IMR-90 (cell line): Measurements from ENCODE around the gene FRMD5. TPM values are rescaled to one million over a fixed set of nuclear protein-coding genes. Genes with fewer than 3 reads are reported as not detected.
A peak's percentile ranks its signal among the peaks of the same experiment; 100 is the strongest.

ENCODE experiments used
- ATAC-seq: fragments of 200-7000 bp; cut with Tn5 transposase; 2 replicates; pipeline ENCODE4 v1.9.1; 2020; ENCODE audit warnings: low read depth, mild to moderate bottlenecking, moderate library complexity
- BruUV-seq: library from RNA; stranded (reverse); fragments of 400-500 nt; replicated peaks from 2 replicates; lab custom pipeline; 2021; lab: Mats Ljungman, UMichigan
- CTCF ChIA-PET: fragments of 300-600 bp; formaldehyde crosslinking; extraction: SDS; loops from one replicate; lab custom pipeline; 2021; ENCODE audit warnings: antibody characterized with exemption; lab: Yijun Ruan, JAX
- POLR2A ChIA-PET: fragments of 300-600 bp; sonication (Branson Sonifier 250); formaldehyde crosslinking; loops from one replicate; lab custom pipeline; 2022; ENCODE audit warnings: antibody characterized with exemption; ENCODE audit not compliant: unreplicated experiment; lab: Charles Lee
- DNase-seq: peaks from one replicate; pipeline ENCODE4 v3.0.0; 2013
- H2AFZ ChIP-seq: replicated peaks from 2 replicates; pipeline ENCODE3; 2013; ENCODE audit warnings: low read length, mild to moderate bottlenecking; ENCODE audit not compliant: poor library complexity
- H2AK5ac ChIP-seq: 2 replicates; pipeline ENCODE4 v1.6.1; 2013; ENCODE audit warnings: low read depth, low read length, inconsistent platforms
- H2AK9ac ChIP-seq: replicated peaks from 2 replicates; pipeline ENCODE3; 2013; ENCODE audit warnings: mild to moderate bottlenecking, low read depth, low read length, moderate library complexity; ENCODE audit not compliant: poor library complexity
- H2BK120ac ChIP-seq: 2 replicates; pipeline ENCODE4 v1.6.1; 2013; ENCODE audit warnings: low read depth, low read length, inconsistent platforms
- H2BK15ac ChIP-seq: 3 replicates; pipeline ENCODE4 v1.6.1; 2013; ENCODE audit warnings: low read depth, low read length, inconsistent platforms
- H2BK20ac ChIP-seq: 2 replicates; pipeline ENCODE4 v1.6.1; 2013; ENCODE audit warnings: low read depth, mild to moderate bottlenecking, inconsistent platforms, low read length, moderate library complexity
- H2BK5ac ChIP-seq: 2 replicates; pipeline ENCODE4 v1.6.1; 2013; ENCODE audit warnings: mild to moderate bottlenecking, low read depth, low read length, inconsistent platforms; ENCODE audit not compliant: poor library complexity, severe bottlenecking
- H3K14ac ChIP-seq: replicated peaks from 2 replicates; pipeline ENCODE4 v1.6.1; 2013; ENCODE audit warnings: low read depth, low read length, inconsistent platforms
- H3K18ac ChIP-seq: 2 replicates; pipeline ENCODE4 v1.6.1; 2013; ENCODE audit warnings: low read depth, low read length, control low read depth
- H3K23ac ChIP-seq: 2 replicates; pipeline ENCODE4 v1.6.1; 2013; ENCODE audit warnings: low read depth, low read length, inconsistent platforms
- H3K27ac ChIP-seq: 2 replicates; pipeline ENCODE4 v1.5.1; 2013; ENCODE audit warnings: mild to moderate bottlenecking, control low read depth, low read length; ENCODE audit not compliant: insufficient read depth
- H3K27me3 ChIP-seq: 2 replicates; pipeline ENCODE4 v1.6.1; 2013; ENCODE audit warnings: low read length; ENCODE audit not compliant: control insufficient read depth, insufficient read depth
- H3K36me3 ChIP-seq: 2 replicates; pipeline ENCODE4 v1.6.1; 2013; ENCODE audit warnings: low read length, mixed read lengths; ENCODE audit not compliant: control insufficient read depth, insufficient read depth
- H3K4ac ChIP-seq: 2 replicates; pipeline ENCODE4 v1.6.1; 2013; ENCODE audit warnings: low read depth, low read length, inconsistent platforms
- H3K4me1 ChIP-seq: 2 replicates; pipeline ENCODE4 v1.6.1; 2013; ENCODE audit warnings: low read length, mixed read lengths; ENCODE audit not compliant: control insufficient read depth, insufficient read depth
- H3K4me2 ChIP-seq: 2 replicates; pipeline ENCODE4 v1.6.1; 2013; ENCODE audit warnings: low read depth, mild to moderate bottlenecking, control low read depth, low read length, moderate library complexity
- H3K4me3 ChIP-seq: 2 replicates; pipeline ENCODE4 v1.5.1; 2013; ENCODE audit warnings: low read depth, mild to moderate bottlenecking, control low read depth, low read length, moderate library complexity; ENCODE audit not compliant: insufficient read depth
- H3K56ac ChIP-seq: 2 replicates; pipeline ENCODE4 v1.6.1; 2013; ENCODE audit warnings: low read length, inconsistent platforms; ENCODE audit not compliant: insufficient read depth; ENCODE audit errors: extremely low read depth
- H3K79me1 ChIP-seq, 2 experiments: 2 replicates each; pipeline ENCODE4 v1.6.1; 2013; ENCODE audit warnings: low read length in 2 of 2, inconsistent platforms in 1 of 2, low read depth in 1 of 2
- H3K9ac ChIP-seq: 2 replicates; pipeline ENCODE4 v1.6.1; 2013; ENCODE audit warnings: low read depth, low read length, control low read depth
- H3K9me1 ChIP-seq: 2 replicates; pipeline ENCODE4 v1.6.1; 2013; ENCODE audit warnings: low read length, inconsistent platforms; ENCODE audit not compliant: insufficient read depth
- H3K9me3 ChIP-seq: 2 replicates; pipeline ENCODE4 v1.6.1; 2013; ENCODE audit warnings: low read length; ENCODE audit not compliant: control insufficient read depth, insufficient read depth
- H4K20me1 ChIP-seq: 2 replicates; pipeline ENCODE4 v1.6.1; 2013; ENCODE audit warnings: low read length, inconsistent platforms; ENCODE audit not compliant: insufficient read depth
- H4K5ac ChIP-seq: 2 replicates; pipeline ENCODE4 v1.6.1; 2013; ENCODE audit warnings: mild to moderate bottlenecking, low read depth, low read length, control low read depth
- H4K8ac ChIP-seq, 2 experiments: 2 replicates each; pipeline ENCODE4 v1.6.1; 2013; ENCODE audit warnings: low read depth in 2 of 2, low read length in 2 of 2, control low read depth in 1 of 2, inconsistent platforms in 1 of 2
- H4K91ac ChIP-seq: 2 replicates; pipeline ENCODE4 v1.6.1; 2013; ENCODE audit warnings: low read depth, low read length, inconsistent platforms; ENCODE audit not compliant: insufficient read depth
- BHLHE40 ChIP-seq: fragments of 150-350 bp; IDR thresholded peaks from 2 replicates; pipeline ENCODE4 v1.6.1; 2016; ENCODE audit warnings: mild to moderate bottlenecking, low read depth, low read length
- CEBPB ChIP-seq: IDR thresholded peaks from 2 replicates; pipeline ENCODE4 v1.6.1; 2012; ENCODE audit warnings: low read depth, low read length, improper control_type of control experiment
- CTCF ChIP-seq: conservative IDR thresholded peaks from 2 replicates; pipeline ENCODE4 v1.5.1; 2012; ENCODE audit warnings: mild to moderate bottlenecking, low read depth, low read length, improper control_type of control experiment
- ELK1 ChIP-seq: fragments of 150-350 bp; IDR thresholded peaks from 2 replicates; pipeline ENCODE4 v1.6.1; 2016; ENCODE audit warnings: low read depth, mild to moderate bottlenecking, low read length, moderate library complexity, borderline replicate concordance
- FOS ChIP-seq: fragments of 150-350 bp; IDR thresholded peaks from 2 replicates; pipeline ENCODE4 v1.6.1; 2016; ENCODE audit warnings: low read depth, low read length
- MAZ ChIP-seq: IDR thresholded peaks from 2 replicates; pipeline ENCODE4 v1.6.1; 2012; ENCODE audit warnings: low read depth, mild to moderate bottlenecking, low read length, improper control_type of control experiment, moderate library complexity, borderline replicate concordance
- MXI1 ChIP-seq: IDR thresholded peaks from 2 replicates; pipeline ENCODE4 v1.6.1; 2012; ENCODE audit warnings: low read depth, mild to moderate bottlenecking, low read length, moderate library complexity, borderline replicate concordance
- NFE2L2 ChIP-seq: fragments of 150-350 bp; IDR thresholded peaks from 2 replicates; pipeline ENCODE4 v1.6.1; 2016; ENCODE audit warnings: low read depth, mild to moderate bottlenecking, low read length
- RCOR1 ChIP-seq: IDR thresholded peaks from 2 replicates; pipeline ENCODE4 v1.6.1; 2012; ENCODE audit warnings: mild to moderate bottlenecking, low read length, improper control_type of control experiment; ENCODE audit not compliant: insufficient replicate concordance
- RFX5 ChIP-seq: IDR thresholded peaks from 2 replicates; pipeline ENCODE4 v1.8.0; 2012; ENCODE audit warnings: low read depth, mild to moderate bottlenecking, low read length, moderate library complexity
- SMC3 ChIP-seq: fragments of 150-350 bp; IDR thresholded peaks from 2 replicates; pipeline ENCODE4 v1.6.1; 2016; ENCODE audit warnings: low read depth, mild to moderate bottlenecking, antibody characterized with exemption, low read length, moderate library complexity
- WGBS, 2 experiments: methylation state at CpG; one replicate each; pipeline versions ENCODE4 v1.1.5 to v1.1.7; 2013; ENCODE audit warnings: missing lambda C conversion rate in 2 of 2; ENCODE audit not compliant: insufficient read length in 1 of 2; ENCODE audit errors: extremely low coverage in 2 of 2; 5-methylcytosine and 5-hydroxymethylcytosine counted together
- dilution Hi-C: fragments of 300-500 bp; cut with HindIII; formaldehyde crosslinking; loops from one replicate; pipeline ENCODE4 v1.14.3; 2018; ENCODE audit warnings: low sequenced_read_pairs; ENCODE audit not compliant: unreplicated experiment
- in situ Hi-C: fragments of 300-500 bp; cut with MboI; formaldehyde crosslinking; loops from 3 replicates; pipeline ENCODE4 v1.14.3; 2019; ENCODE audit warnings: low sequenced_read_pairs, inconsistent platforms, mixed read lengths
- intact Hi-C: fragments of 100-400 bp; cut with micrococcal nuclease; formaldehyde crosslinking; loops from 2 replicates; pipeline ENCODE4 v1.10.0; 2022
- polyA plus RNA-seq, 3 experiments: library from polyadenylated mRNA; depleted of rRNA; stranded (reverse); fragments of >200 nt; gene quantifications; 2 replicates each; pipeline ENCODE4 v1.2.3, GENCODE V29; 2012; ENCODE audit warnings: low replicate concordance in 1 of 3
- total RNA-seq: library from RNA; depleted of rRNA; stranded (reverse); fragments of >200 nt; gene quantifications from 2 replicates; pipeline ENCODE4 v1.2.3, GENCODE V29; 2012

Gene FRMD5
- total and polyA plus RNA-seq, 2 of the 4 experiments (the other 2 are of a cell fraction): 4.1 to 5.4 TPM

GRCh38 chr15:43915631-43916325 lies 279.3 kb downstream of the FRMD5 start (continued):
- no peak for TF ChIP-seq MAZ

GRCh38 chr15:43913941-43914340 lies 281.1 kb downstream of the FRMD5 start:
- Histone ChIP-seq H3K14ac (peak overlapping the region; percentile 77), H3K4ac (peak overlapping the region; percentile 82; the same call in 1 of the 2 replicates), H4K8ac (peak overlapping the region; percentile 68 to 70), H2BK5ac (peak overlapping the region; percentile 80), H3K36me3 (no peaks in the 10 kb centered on the region), H4K20me1 (no peaks in the 10 kb centered on the region), H3K4me3 (no peak overlapping the region), H3K4me2 (no peak overlapping the region; the same call in 1 of the 2 replicates), H4K91ac (peak overlapping the region; percentile 74; the same call in 1 of the 2 replicates), H3K27ac (peak overlapping the region; percentile 72; the same call in 1 of the 2 replicates), H3K27me3 (no peaks in the 10 kb centered on the region), H3K9me1 (peaks cover 15% of the 10 kb centered on the region), H4K5ac (peak overlapping the region; percentile 35; the same call in 1 of the 2 replicates), H3K9ac (no peak overlapping the region; the same call in 1 of the 2 replicates), H2AK9ac (no peak overlapping the region), H3K9me3 (no peaks in the 10 kb centered on the region), H3K18ac (peak overlapping the region; percentile 67), H3K79me1 (peaks cover 3 to 5% of the 10 kb centered on the region in 2 experiments; a peak in 2 of 4 replicates), H2AFZ (no peak overlapping the region), H3K4me1 (peaks cover 24% of the 10 kb centered on the region), H3K56ac (peak overlapping the region; percentile 40; the same call in 1 of the 2 replicates), H3K23ac (peak overlapping the region; percentile 62; the same call in 1 of the 2 replicates), H2BK20ac (peak overlapping the region; percentile 91), H2BK120ac (peak overlapping the region; percentile 91), H2BK15ac (peak overlapping the region; percentile 91; the same call in 2 of the 3 replicates), H2AK5ac (peak overlapping the region; percentile 51)
- dilution Hi-C loops (no loop called here), intact Hi-C loops (no loop called here), in situ Hi-C loops (loop anchor here (25.0 kb wide), 1 partner anchor 148 kb away; no protein-coding TSS in a partner anchor)
- no TSS peak for BruUV-seq
- ChIA-PET POLR2A (no interaction called here), CTCF (interaction anchor here (0.8 to 1.0 kb wide), 2 partner anchors 14 to 33 kb away, joined by 3 read pairs; no protein-coding TSS in a partner anchor)
- WGBS, 2 experiments: no CpG with 5 or more reads among the region's 1 CpG
- ATAC-seq (no peak), DNase-seq (no peak)
- no peak for TF ChIP-seq NFE2L2
- no peak for TF ChIP-seq ELK1
- no peak for TF ChIP-seq BHLHE40
- no peak for TF ChIP-seq MXI1
- TF ChIP-seq SMC3: no peak
- TF ChIP-seq RCOR1: no peak
- no peak for TF ChIP-seq CEBPB
- TF ChIP-seq FOS: no peak
- no peak for TF ChIP-seq CTCF
- no peak for TF ChIP-seq RFX5
